HG02981 (cell line): Measurements from ENCODE around the gene SLC2A14.
"Not testable (repeated sequence)": the region's sequence is repeated elsewhere in the genome, so short reads cannot be mapped to it uniquely, and the experiment has no call there.

ENCODE experiments used
- ATAC-seq: cut with Tn5 transposase; IDR thresholded peaks from one replicate; pipeline ENCODE4 v1.9.1; 2021; ENCODE audit warnings: mild to moderate bottlenecking, moderate library complexity; ENCODE audit not compliant: unreplicated experiment

Gene SLC2A14

GRCh38 chr12:7835766-7836165 is 36.9 kb downstream of the SLC2A14 start:
- no peak for ATAC-seq

DNA sequence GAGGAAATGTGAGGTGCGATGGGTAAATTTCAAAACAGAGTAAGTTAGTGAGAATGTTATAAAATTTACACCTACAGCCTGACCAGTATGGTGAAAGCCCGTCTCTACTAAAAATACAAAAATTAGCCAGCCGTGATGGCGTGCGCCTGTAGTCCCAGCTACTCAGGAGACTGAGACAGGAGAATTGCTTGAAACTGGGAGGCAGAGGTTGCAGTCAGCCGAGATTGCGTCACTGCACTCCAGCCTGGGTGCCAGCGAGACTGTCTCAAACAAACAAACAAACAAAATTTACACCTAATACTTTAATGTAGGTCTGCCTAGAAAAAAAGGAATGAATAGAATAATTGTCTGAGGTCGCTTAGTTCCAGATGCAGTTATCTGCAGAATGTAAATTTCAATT is 37.6 kb downstream of the SLC2A14 start:
- ATAC-seq: no peak

- ATAC-seq: no peak
These were observed 38.0 kb downstream of the SLC2A14 start for GRCh38 chr12:7834701-7835100.

- ATAC-seq: no peak
These were observed 38.9 kb downstream of the SLC2A14 start for GRCh38 chr12:7833831-7834230.

DNA sequence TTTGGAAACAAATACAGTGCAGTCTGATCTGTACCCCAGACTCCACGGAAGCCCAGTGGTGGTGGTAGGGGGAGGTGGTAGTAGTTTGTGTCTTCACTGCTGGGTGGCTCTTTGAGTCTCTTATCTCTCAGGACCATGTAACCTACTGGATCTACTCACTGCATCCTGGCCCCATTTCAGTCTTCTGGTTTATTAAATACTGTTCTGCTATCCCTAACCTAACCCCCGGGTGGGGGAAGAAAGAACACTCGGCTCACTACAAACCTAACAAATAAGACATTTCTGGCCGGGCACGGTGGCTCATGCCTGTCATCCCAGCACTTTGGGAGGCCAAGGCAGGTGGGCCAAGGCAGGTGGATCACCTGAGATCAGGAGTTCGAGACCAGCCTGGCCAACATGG is 39.5 kb downstream of the SLC2A14 start:
- not testable (repeated sequence) for ATAC-seq

- ATAC-seq: peak; percentile 51
These were observed 40.5 kb downstream of the SLC2A14 start for GRCh38 chr12:7832059-7832696.

GRCh38 chr12:7829737-7830136 is 43.0 kb downstream of the SLC2A14 start:
- ATAC-seq: not testable (repeated sequence)

GRCh38 chr12:7825754-7826153 is 47.0 kb downstream of the SLC2A14 start:
- ATAC-seq: not testable (repeated sequence)

- no peak for ATAC-seq
These were observed 65.7 kb downstream of the SLC2A14 start for GRCh38 chr12:7806863-7807487.

GRCh38 chr12:7806319-7806718 is 66.4 kb downstream of the SLC2A14 start:
- not testable (repeated sequence) for ATAC-seq

- ATAC-seq: no peak
These were observed 71.3 kb downstream of the SLC2A14 start for GRCh38 chr12:7801460-7801859.

DNA sequence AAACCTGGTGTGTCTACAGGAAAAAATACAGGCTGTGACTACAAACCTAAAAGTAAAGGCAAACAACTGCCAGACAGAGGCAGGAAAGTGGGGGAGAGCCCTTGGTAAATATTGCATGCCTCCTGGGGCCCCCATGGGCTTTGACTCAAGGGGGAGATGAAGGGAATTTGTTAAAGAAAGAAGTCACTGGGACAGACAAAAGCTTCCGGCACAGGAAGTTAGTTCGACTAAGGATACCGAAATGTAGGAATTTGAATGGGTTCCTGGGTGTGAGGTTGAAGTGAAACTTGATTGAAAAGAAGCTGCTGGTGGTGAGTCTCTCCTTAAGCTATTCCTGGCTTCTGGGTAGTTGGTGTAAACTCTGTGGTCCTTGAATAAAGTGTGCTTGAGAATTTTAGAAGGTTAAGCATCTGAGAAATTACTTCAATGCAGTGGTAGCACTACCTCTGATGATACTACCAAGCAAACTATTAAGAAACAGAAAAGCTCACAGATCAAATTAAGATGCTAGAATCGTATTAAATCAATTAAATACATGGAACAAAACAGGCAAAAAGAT is 73.9 kb downstream of the SLC2A14 start:
- ATAC-seq: not testable (repeated sequence)

- ATAC-seq: no peak
These were observed 74.9 kb downstream of the SLC2A14 start for GRCh38 chr12:7797698-7798398.

DNA sequence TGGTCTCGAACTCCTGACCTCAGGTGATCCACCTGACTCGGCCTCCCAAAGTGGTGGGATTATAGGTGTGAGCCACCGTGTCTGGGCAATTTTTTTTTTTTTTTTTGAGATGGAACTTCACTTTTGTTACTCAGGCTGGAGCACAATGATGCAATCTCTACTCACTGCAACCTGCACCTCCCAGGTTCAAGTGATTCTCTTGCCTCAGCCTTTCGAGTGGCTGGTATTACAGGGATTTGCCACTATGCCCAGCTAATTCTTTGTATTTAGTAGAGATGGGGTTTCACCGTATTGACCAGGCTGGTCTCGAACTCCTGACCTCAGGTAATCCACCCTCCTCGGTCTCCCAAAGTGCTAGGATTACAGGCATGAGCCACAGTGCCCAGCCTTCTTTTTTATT is 75.4 kb downstream of the SLC2A14 start:
- not testable (repeated sequence) for ATAC-seq

- ATAC-seq: no peak
These were observed 79.5 kb downstream of the SLC2A14 start for GRCh38 chr12:7793211-7793610.

DNA sequence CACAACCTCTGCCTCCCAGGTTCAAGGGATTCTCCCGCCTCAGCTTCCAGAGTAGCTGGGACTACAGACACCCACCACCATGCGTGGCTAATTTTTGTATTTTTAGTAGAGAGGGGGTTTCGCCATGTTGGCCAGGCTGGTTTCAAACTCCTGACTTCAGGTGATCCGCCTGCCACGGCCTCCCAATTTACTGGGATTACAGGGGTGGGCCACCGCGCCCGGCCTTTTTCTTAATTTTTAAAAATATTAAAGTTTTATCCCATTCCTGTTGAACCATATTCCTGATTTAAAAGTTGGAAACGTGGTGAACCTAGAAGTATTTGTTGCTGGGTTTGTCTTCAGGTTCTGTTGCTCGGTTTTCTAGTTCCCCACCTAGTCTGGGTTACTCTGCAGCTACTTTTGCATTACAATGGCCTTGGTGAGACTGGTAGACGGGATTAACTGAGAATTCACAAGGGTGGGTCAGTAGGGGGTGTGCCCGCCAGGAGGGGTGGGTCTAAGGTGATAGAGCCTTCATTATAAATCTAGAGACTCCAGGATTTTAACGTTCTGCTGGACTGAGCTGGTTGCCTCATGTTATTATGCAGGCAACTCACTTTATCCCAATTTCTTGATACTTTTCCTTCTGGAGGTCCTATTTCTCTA is 83.7 kb downstream of the SLC2A14 start, which contains the start of gene NANOG:
Gene NANOG, plus strand, starts transcription at position 519 of the 645 bp plus-strand sequence. CDS start 213 bp downstream, outside the sequence.
- not testable (repeated sequence) for ATAC-seq

- ATAC-seq: no peak
These were observed 84.4 kb downstream of the SLC2A14 start for GRCh38 chr12:7788294-7788660.

- no peak for ATAC-seq
These were observed 85.0 kb downstream of the SLC2A14 start for GRCh38 chr12:7787574-7788293.

GRCh38 chr12:7784701-7785100 is 88.0 kb downstream of the SLC2A14 start:
- ATAC-seq: no peak

- ATAC-seq: not testable (repeated sequence)
These were observed 89.3 kb downstream of the SLC2A14 start for GRCh38 chr12:7783433-7783832.
